ENCODE measurements around the gene PRKCQ.
"Not testable (repeated sequence)": the region's sequence is repeated elsewhere in the genome, so short reads cannot be mapped to it uniquely, and the experiment has no call there.

The PRKCQ gene

DNA sequence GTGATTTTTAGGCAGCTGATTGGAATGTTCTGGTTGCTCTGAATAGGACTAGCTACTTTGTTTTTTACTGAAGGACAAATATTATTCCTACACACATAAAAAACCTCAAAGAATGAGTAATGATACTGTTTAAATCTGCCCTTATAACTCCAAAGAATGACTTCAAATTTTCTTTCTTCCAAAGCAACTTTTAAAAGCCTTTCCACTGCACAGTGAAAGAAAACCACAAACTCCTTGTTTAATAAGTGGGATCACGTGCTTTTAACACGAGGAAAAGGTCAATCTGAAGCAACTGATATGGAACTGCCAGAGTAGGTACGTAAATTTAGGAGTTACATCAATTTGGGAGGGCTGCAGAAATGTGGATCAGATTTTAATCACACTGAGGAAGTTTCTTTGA lies 8.0 kb upstream of the PRKCQ start:
- no peaks in the 10 kb centered on the region for H3K36me3 ChIP-seq
- TF ChIP-seq, protein P1, sequence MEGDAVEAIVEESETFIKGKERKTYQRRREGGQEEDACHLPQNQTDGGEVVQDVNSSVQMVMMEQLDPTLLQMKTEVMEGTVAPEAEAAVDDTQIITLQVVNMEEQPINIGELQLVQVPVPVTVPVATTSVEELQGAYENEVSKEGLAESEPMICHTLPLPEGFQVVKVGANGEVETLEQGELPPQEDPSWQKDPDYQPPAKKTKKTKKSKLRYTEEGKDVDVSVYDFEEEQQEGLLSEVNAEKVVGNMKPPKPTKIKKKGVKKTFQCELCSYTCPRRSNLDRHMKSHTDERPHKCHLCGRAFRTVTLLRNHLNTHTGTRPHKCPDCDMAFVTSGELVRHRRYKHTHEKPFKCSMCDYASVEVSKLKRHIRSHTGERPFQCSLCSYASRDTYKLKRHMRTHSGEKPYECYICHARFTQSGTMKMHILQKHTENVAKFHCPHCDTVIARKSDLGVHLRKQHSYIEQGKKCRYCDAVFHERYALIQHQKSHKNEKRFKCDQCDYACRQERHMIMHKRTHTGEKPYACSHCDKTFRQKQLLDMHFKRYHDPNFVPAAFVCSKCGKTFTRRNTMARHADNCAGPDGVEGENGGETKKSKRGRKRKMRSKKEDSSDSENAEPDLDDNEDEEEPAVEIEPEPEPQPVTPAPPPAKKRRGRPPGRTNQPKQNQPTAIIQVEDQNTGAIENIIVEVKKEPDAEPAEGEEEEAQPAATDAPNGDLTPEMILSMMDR (IDR thresholded peaks at IDR 0.05; ENCODE audit: low read depth, low read length): no peak
- no peak overlapping the region for H3K4me3 ChIP-seq (ENCODE audit: low read depth, low read length)
- H3K27me3 ChIP-seq (ENCODE audit: insufficient read depth, low read depth, severe bottlenecking): no peaks in the 10 kb centered on the region
- no peak for DNase-seq
- no peak overlapping the region for H3K27ac ChIP-seq
- no peaks in the 10 kb centered on the region for H3K9me3 ChIP-seq (ENCODE audit: severe bottlenecking)

DNA sequence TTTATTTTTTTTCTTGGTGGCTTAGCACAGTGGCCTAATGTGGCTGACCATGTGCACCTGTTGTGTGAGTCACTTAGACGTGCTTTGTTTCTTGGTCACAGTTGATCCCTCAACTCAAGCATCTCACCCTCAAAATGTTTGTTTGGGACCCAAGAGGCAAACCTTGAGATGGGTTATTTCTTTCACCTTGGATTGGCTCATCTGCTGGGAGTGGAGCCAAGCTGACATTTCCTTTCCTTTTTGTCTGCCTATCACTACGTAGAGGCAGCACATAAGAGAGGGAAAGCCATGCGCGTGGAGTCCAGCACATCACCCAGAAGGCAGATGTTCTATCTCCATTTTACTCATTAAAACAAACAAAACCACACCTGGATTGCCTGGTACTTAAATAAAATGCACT lies 6.4 kb upstream of the PRKCQ start:
- H3K27ac ChIP-seq: no peak overlapping the region
- DNase-seq: no peak
- H3K36me3 ChIP-seq: no peaks in the 10 kb centered on the region
- no peaks in the 10 kb centered on the region for H3K27me3 ChIP-seq (ENCODE audit: insufficient read depth, low read depth, severe bottlenecking)
- TF ChIP-seq, protein P1 (IDR thresholded peaks at IDR 0.05; ENCODE audit: low read depth, low read length): no peak
- H3K4me3 ChIP-seq (ENCODE audit: low read depth, low read length): no peak overlapping the region
- H3K9me3 ChIP-seq (ENCODE audit: severe bottlenecking): no peaks in the 10 kb centered on the region

DNA sequence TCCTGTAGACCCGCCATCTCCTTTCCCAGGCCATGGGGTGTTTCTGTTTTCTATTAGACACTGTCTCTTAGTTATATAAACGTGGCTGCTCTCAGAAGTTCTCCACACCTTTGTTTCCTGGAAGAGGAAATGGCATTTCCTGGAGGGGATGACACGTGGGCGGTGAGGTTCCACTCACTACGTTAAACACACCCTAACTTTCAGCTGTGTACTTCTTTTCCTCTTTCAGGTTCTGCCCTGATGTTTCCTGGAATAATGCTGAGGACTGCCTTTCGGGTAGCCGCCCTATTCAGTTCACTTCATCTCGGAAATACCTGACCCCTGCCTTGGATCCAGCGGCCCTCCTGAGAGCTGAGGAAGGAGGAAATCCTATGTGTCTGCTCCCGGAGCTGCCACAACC lies 3.4 kb upstream of the PRKCQ start:
- no peak for DNase-seq
- H3K36me3 ChIP-seq: no peaks in the 10 kb centered on the region
- TF ChIP-seq, protein P1 (IDR thresholded peaks at IDR 0.05; ENCODE audit: low read depth, low read length): no peak
- no peak overlapping the region for H3K4me3 ChIP-seq (ENCODE audit: low read depth, low read length)
- H3K27me3 ChIP-seq (ENCODE audit: insufficient read depth, low read depth, severe bottlenecking): peaks cover 11% of the 10 kb centered on the region
- H3K27ac ChIP-seq: no peak overlapping the region
- H3K9me3 ChIP-seq (ENCODE audit: severe bottlenecking): no peaks in the 10 kb centered on the region

DNA sequence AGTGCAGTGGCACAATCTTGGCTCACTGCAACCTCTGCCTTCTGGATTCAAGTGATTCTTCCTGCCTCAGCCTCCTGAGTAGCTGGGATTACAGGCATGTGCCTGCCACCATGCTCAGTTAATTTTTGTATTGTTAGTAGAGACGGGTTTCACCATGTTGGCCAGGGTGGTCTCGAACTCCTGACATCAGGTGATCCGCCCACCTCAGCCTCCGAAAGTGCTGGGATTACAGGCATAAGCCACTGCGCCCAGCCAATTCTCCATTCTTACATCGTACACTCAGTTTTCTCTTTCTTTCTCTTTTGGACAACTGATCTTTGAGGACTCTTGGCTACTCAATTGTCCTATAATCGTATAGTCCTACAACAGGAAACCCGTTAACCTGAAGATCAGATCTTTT lies 2.8 kb upstream of the PRKCQ start:
- not testable (repeated sequence) for DNase-seq; H3K9me3 ChIP-seq (ENCODE audit: severe bottlenecking); H3K4me3 ChIP-seq (ENCODE audit: low read depth, low read length); H3K36me3 ChIP-seq; H3K27ac ChIP-seq
- H3K27me3 ChIP-seq (ENCODE audit: insufficient read depth, low read depth, severe bottlenecking): peaks cover 14% of the 10 kb centered on the region

DNA sequence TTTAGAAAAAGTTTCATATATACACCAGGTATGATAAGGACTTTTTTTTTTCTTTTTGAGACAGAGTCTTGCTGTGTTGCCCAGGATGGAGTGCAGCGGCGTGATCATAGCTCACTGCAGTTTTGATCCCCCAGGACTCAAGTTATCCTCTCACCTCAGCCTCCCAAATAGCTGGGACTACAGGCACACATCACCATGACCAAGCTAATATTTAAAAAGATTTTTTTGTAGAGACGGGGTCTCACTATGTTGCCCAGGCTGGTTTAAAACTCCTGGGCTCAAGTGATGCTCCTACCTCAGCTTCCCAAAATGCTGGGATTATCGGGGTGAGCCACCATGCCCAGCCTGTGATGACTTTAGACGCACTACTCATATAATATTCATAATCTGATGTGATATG lies 2.2 kb upstream of the PRKCQ start:
- Histone ChIP-seq H3K27me3 (ENCODE audit: insufficient read depth, low read depth, severe bottlenecking) (peaks cover 14% of the 10 kb centered on the region), H3K4me3 (ENCODE audit: low read depth, low read length) (no peak overlapping the region)
- TF ChIP-seq, protein P1 (IDR thresholded peaks at IDR 0.05; ENCODE audit: low read depth, low read length): no peak

DNA sequence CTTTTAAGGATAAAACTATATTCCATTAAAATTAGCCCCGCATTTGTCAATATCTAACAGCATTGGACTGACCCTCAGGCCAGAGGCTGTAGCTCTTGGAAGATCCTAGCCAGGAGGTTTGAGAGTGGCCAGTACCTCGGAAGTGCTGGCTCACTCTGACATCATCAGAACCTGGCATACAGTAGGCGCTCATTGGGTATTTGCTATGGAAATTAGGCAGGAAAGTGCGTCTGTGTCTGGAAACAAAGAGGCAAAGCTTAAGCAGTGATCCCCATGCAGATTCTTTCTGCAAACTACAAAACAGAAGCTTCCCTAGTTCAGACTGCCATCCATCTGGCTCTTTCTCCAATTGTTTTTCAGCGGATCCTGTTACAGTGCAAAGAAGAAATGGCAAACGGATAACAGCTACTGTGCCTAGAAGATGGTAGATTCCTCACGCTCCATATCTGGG lies 1.7 kb upstream of the PRKCQ start:
- no peak for DNase-seq
- H3K4me3 ChIP-seq (ENCODE audit: low read depth, low read length): no peak overlapping the region
- TF ChIP-seq, protein P1 (IDR thresholded peaks at IDR 0.05; ENCODE audit: low read depth, low read length): no peak
- peaks cover 14% of the 10 kb centered on the region for H3K27me3 ChIP-seq (ENCODE audit: insufficient read depth, low read depth, severe bottlenecking)
- H3K27ac ChIP-seq: no peak overlapping the region
- H3K36me3 ChIP-seq: no peaks in the 10 kb centered on the region
- no peaks in the 10 kb centered on the region for H3K9me3 ChIP-seq (ENCODE audit: severe bottlenecking)

More for the DNA sequence above, 2.2 kb upstream of the PRKCQ start:
- no peak for DNase-seq
- Histone ChIP-seq H3K9me3 (ENCODE audit: severe bottlenecking) (no peaks in the 10 kb centered on the region), H3K36me3 (no peaks in the 10 kb centered on the region), H3K27ac (no peak overlapping the region)

DNA sequence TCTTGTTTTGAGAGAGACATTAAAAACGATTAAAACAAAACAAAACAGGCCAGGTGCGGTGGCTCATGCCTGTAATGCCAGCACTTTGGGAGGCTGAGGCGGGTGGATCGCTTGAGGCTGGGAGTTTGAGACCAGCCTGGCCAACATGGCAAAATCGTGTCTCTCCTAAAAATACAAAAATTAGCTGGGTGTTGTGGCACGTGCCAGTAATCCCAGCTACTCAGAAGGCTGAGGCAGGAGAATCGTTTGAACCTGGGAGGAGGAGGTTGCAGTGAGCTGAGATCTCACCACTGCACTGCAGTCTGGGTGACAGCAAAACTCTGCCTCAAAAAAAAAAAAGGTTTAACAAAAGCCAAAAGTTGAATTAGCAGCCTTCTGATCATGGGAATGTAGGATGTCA lies 1.1 kb upstream of the PRKCQ start:
- H3K4me3 ChIP-seq (ENCODE audit: low read depth, low read length); DNase-seq; H3K36me3 ChIP-seq; H3K27ac ChIP-seq; H3K9me3 ChIP-seq (ENCODE audit: severe bottlenecking): not testable (repeated sequence)
- peaks cover 14% of the 10 kb centered on the region for H3K27me3 ChIP-seq (ENCODE audit: insufficient read depth, low read depth, severe bottlenecking)

Measured in WERI-Rb-1 (cell line).